HEK293 (cell line): ENCODE results near the gene POLR1G.

Source experiments
- CTCF ChIA-PET: fragments of 350-600 bp; formaldehyde crosslinking; extraction: SDS; loops from one replicate; lab custom pipeline; 2021; ENCODE audit warnings: antibody characterized with exemption; lab: Yijun Ruan, JAX
- POLR2A ChIA-PET: fragments of 300-600 bp; formaldehyde crosslinking; extraction: SDS; loops from one replicate; lab custom pipeline; 2020; ENCODE audit warnings: antibody characterized with exemption, inconsistent platforms; lab: Yijun Ruan, JAX
- H3K27ac ChIP-seq: fragments of 200-500 bp; sonication (Bioruptor generic); 2 replicates; pipeline ENCODE4 v1.5.1; 2014; ENCODE audit warnings: low read depth, low read length, control low read depth, inconsistent platforms; ENCODE audit errors: extremely low read depth
- H3K36me3 ChIP-seq, 2 experiments: fragments of 200-500 bp in 1 of 2; sonication (Bioruptor generic) in 1 of 2; 1 replicate in 1 of 2; 2 replicates in 1 of 2; pipeline ENCODE4 v1.5.1; 2014 to 2017; ENCODE audit warnings: inconsistent platforms in 2 of 2, low read length in 2 of 2; ENCODE audit not compliant: control insufficient read depth in 2 of 2, insufficient read depth in 1 of 2
- H3K4me1 ChIP-seq: fragments of 200-500 bp; sonication (Bioruptor generic); 2 replicates; pipeline ENCODE4 v1.5.1; 2014; ENCODE audit warnings: mild to moderate bottlenecking, low read length, inconsistent platforms; ENCODE audit not compliant: control insufficient read depth, insufficient read depth
- H3K4me3 ChIP-seq: 2 replicates; pipeline ENCODE4 v1.5.1; 2011; ENCODE audit warnings: low read depth, mild to moderate bottlenecking, control low read depth, low read length, moderate library complexity
- H3K9me3 ChIP-seq: fragments of 200-500 bp; sonication (Bioruptor generic); 2 replicates; pipeline ENCODE4 v1.5.1; 2014; ENCODE audit warnings: low read depth, low read length, inconsistent platforms; ENCODE audit not compliant: control insufficient read depth, insufficient read depth
- GLIS1 ChIP-seq: fragments of 450-650 bp; formaldehyde crosslinking; IDR thresholded peaks from 2 replicates; pipeline ENCODE4 v1.5.1; 2016; ENCODE audit warnings: missing biosample characterization, missing genetic modification characterization
- GLIS2 ChIP-seq: fragments of 450-650 bp; formaldehyde crosslinking; IDR thresholded peaks from 2 replicates; pipeline ENCODE4 v1.5.1; 2016; ENCODE audit warnings: missing biosample characterization, missing genetic modification characterization
- KLF1 ChIP-seq: fragments of 450-650 bp; formaldehyde crosslinking; IDR thresholded peaks from 2 replicates; pipeline ENCODE4 v1.5.1; 2016; ENCODE audit warnings: missing biosample characterization, missing genetic modification characterization
- KLF16 ChIP-seq: fragments of 450-650 bp; formaldehyde crosslinking; IDR thresholded peaks from 2 replicates; pipeline ENCODE4 v1.5.1; 2017; ENCODE audit warnings: missing biosample characterization, missing genetic modification characterization
- PRDM1 ChIP-seq: fragments of 450-650 bp; formaldehyde crosslinking; IDR thresholded peaks from 2 replicates; pipeline ENCODE4; 2016; ENCODE audit warnings: missing biosample characterization, missing genetic modification characterization
- REPIN1 ChIP-seq: fragments of 450-650 bp; formaldehyde crosslinking; IDR thresholded peaks from 2 replicates; pipeline ENCODE4 v1.5.1; 2017; ENCODE audit warnings: missing biosample characterization, missing genetic modification characterization, low read depth
- SP7 ChIP-seq: fragments of 450-650 bp; formaldehyde crosslinking; IDR thresholded peaks from 2 replicates; pipeline ENCODE4 v1.5.1; 2016; ENCODE audit warnings: missing biosample characterization, missing genetic modification characterization
- ZBTB48 ChIP-seq: fragments of 450-650 bp; formaldehyde crosslinking; IDR thresholded peaks from 2 replicates; pipeline ENCODE4 v1.5.1; 2016; ENCODE audit warnings: missing biosample characterization, missing genetic modification characterization
- ZFHX2 ChIP-seq: fragments of 450-650 bp; formaldehyde crosslinking; conservative IDR thresholded peaks from 2 replicates; pipeline ENCODE4 v1.5.1; 2016; ENCODE audit warnings: missing biosample characterization, missing genetic modification characterization
- ZNF114 ChIP-seq: fragments of 450-650 bp; formaldehyde crosslinking; IDR thresholded peaks from 2 replicates; pipeline ENCODE4 v1.5.0; 2017; ENCODE audit warnings: missing biosample characterization, missing genetic modification characterization
- ZNF19 ChIP-seq: fragments of 450-650 bp; formaldehyde crosslinking; IDR thresholded peaks from 2 replicates; pipeline ENCODE4; 2016; ENCODE audit warnings: missing biosample characterization, missing genetic modification characterization, low read depth
- ZNF223 ChIP-seq: fragments of 450-650 bp; formaldehyde crosslinking; IDR thresholded peaks from 2 replicates; pipeline ENCODE4 v1.5.1; 2016; ENCODE audit warnings: missing biosample characterization, missing genetic modification characterization
- ZNF311 ChIP-seq: fragments of 450-650 bp; formaldehyde crosslinking; IDR thresholded peaks from 2 replicates; pipeline ENCODE4 v1.5.1; 2017; ENCODE audit warnings: missing biosample characterization, missing genetic modification characterization, borderline replicate concordance
- ZNF335 ChIP-seq: fragments of 450-650 bp; formaldehyde crosslinking; conservative IDR thresholded peaks from 2 replicates; pipeline ENCODE4 v1.5.1; 2016; ENCODE audit warnings: missing biosample characterization, missing genetic modification characterization
- ZNF350 ChIP-seq: fragments of 450-650 bp; formaldehyde crosslinking; IDR thresholded peaks from 2 replicates; pipeline ENCODE4 v1.5.0; 2017; ENCODE audit warnings: missing biosample characterization, mild to moderate bottlenecking, missing genetic modification characterization
- ZNF433 ChIP-seq: fragments of 450-650 bp; formaldehyde crosslinking; IDR thresholded peaks from 2 replicates; pipeline ENCODE4 v1.5.1; 2016; ENCODE audit warnings: missing biosample characterization, missing genetic modification characterization, low read depth
- ZNF561 ChIP-seq: fragments of 450-650 bp; IDR thresholded peaks from 2 replicates; pipeline ENCODE4 v1.5.1; 2018; ENCODE audit warnings: missing biosample characterization, missing genetic modification characterization, borderline replicate concordance
- ZNF600 ChIP-seq: fragments of 450-650 bp; formaldehyde crosslinking; IDR thresholded peaks from 2 replicates; pipeline ENCODE4 v1.5.1; 2016; ENCODE audit warnings: missing biosample characterization, missing genetic modification characterization
- ZNF660 ChIP-seq: fragments of 450-650 bp; IDR thresholded peaks from 2 replicates; pipeline ENCODE4 v1.5.1; 2018; ENCODE audit warnings: missing biosample characterization, mild to moderate bottlenecking, missing genetic modification characterization
- ZNF701 ChIP-seq: fragments of 450-650 bp; formaldehyde crosslinking; IDR thresholded peaks from 2 replicates; pipeline ENCODE4 v1.5.1; 2016; ENCODE audit warnings: missing biosample characterization, missing genetic modification characterization
- ZXDB ChIP-seq: fragments of 450-650 bp; formaldehyde crosslinking; IDR thresholded peaks from 2 replicates; pipeline ENCODE4 v1.5.1; 2016; ENCODE audit warnings: missing biosample characterization, missing genetic modification characterization
- TF ChIP-seq, protein P1 (sequence below): fragments of 450-650 bp; IDR thresholded peaks from 2 replicates; pipeline ENCODE4 v1.5.1; 2018; ENCODE audit warnings: missing biosample characterization, missing genetic modification characterization
- TF ChIP-seq, protein P2 (sequence below): fragments of 450-650 bp; formaldehyde crosslinking; IDR thresholded peaks from 2 replicates; pipeline ENCODE4 v1.5.1; 2016; ENCODE audit warnings: missing biosample characterization, missing genetic modification characterization
- TF ChIP-seq, protein P3 (sequence below): fragments of 450-650 bp; formaldehyde crosslinking; optimal IDR thresholded peaks from 2 replicates; pipeline ENCODE3; 2016; ENCODE audit warnings: missing biosample characterization, mild to moderate bottlenecking, missing genetic modification characterization

POLR1G gene

DNA sequence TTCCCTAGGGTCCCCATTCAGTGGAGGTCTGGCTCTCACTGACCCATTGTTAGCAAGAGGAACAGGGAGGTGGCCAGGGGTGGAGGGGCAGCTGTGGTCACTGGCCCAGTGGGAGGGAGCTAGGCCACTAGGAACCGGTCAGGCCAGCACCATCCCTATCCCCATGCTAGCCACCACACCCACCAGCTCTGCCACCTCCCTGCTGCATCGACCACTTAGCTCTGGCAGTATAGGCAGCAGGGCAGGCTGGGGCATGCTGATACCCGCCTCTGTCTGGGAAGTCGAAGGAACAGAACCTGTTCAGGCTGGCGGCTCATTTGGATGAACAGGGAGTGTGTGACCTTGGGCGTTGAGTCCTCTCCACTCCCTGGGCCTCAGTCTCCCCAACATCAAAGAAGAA lies 6.3 kb upstream of the POLR1G start:
- ChIA-PET POLR2A (interaction anchor here (0.5 kb wide), 1 partner anchor 24 kb away, joined by 4 read pairs; no protein-coding TSS in a partner anchor), CTCF (interaction anchor here (0.7 to 4.6 kb wide), 7 partner anchors 23 to 353 kb away, joined by 3 to 42 read pairs (median 6); partner anchors contain the start of gene FOSB)
- H3K36me3 ChIP-seq: no peaks in the 10 kb centered on the region; a peak in 1 of 3 replicates
- no peak overlapping the region for H3K4me3 ChIP-seq
- 0 out of 2 replicates have a peak, but pooled peaks cover 3% of the 10 kb centered on the region for H3K4me1 ChIP-seq
- H3K27ac ChIP-seq: no peak overlapping the region
- TF ChIP-seq, protein P1, sequence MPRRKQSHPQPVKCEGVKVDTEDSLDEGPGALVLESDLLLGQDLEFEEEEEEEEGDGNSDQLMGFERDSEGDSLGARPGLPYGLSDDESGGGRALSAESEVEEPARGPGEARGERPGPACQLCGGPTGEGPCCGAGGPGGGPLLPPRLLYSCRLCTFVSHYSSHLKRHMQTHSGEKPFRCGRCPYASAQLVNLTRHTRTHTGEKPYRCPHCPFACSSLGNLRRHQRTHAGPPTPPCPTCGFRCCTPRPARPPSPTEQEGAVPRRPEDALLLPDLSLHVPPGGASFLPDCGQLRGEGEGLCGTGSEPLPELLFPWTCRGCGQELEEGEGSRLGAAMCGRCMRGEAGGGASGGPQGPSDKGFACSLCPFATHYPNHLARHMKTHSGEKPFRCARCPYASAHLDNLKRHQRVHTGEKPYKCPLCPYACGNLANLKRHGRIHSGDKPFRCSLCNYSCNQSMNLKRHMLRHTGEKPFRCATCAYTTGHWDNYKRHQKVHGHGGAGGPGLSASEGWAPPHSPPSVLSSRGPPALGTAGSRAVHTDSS (tag by site-specific recombination): no peak
- peak; percentile 32; the same call in 1 of the 2 replicates for TF ChIP-seq KLF1 (tag by site-specific recombination)
- no peaks in the 10 kb centered on the region for H3K9me3 ChIP-seq

DNA sequence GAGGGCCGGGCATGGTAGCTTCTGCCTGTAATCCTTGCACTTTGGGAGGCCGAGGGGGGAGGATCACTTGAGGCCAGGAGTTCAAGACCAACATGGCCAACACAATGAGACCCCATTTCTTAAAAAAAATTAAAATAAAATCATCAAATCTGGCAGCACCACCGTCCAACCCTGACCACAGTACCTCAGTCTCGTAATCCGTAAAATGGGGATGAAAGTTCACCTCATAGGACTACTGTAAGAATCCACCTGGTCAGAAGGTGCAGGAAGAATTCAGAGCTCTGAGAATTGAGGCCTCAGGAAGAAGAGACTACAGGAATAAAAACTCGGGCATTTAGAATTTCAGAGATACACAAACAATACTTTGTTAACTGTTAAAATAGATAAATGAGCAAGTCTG lies 4.6 kb upstream of the POLR1G start:
- Histone ChIP-seq H3K4me1 (0 out of 2 replicates have a peak, but pooled peaks cover 3% of the 10 kb centered on the region), H3K4me3 (no peak overlapping the region), H3K9me3 (no peaks in the 10 kb centered on the region), H3K36me3 (no peaks in the 10 kb centered on the region; a peak in 1 of 3 replicates), H3K27ac (no peak overlapping the region)
- CTCF ChIA-PET: interaction anchor here (0.6 to 4.6 kb wide), 29 partner anchors 8 to 878 kb away, joined by 3 to 42 read pairs (median 5); partner anchors contain the start of genes ERCC1, KLC3 and QPCTL
- POLR2A ChIA-PET: interaction anchor here (0.6 to 2.0 kb wide), 7 partner anchors 21 to 84 kb away, joined by 3 to 6 read pairs (median 3); partner anchors contain the start of genes ERCC1 and FOSB
- TF ChIP-seq ZNF350: no peak

DNA sequence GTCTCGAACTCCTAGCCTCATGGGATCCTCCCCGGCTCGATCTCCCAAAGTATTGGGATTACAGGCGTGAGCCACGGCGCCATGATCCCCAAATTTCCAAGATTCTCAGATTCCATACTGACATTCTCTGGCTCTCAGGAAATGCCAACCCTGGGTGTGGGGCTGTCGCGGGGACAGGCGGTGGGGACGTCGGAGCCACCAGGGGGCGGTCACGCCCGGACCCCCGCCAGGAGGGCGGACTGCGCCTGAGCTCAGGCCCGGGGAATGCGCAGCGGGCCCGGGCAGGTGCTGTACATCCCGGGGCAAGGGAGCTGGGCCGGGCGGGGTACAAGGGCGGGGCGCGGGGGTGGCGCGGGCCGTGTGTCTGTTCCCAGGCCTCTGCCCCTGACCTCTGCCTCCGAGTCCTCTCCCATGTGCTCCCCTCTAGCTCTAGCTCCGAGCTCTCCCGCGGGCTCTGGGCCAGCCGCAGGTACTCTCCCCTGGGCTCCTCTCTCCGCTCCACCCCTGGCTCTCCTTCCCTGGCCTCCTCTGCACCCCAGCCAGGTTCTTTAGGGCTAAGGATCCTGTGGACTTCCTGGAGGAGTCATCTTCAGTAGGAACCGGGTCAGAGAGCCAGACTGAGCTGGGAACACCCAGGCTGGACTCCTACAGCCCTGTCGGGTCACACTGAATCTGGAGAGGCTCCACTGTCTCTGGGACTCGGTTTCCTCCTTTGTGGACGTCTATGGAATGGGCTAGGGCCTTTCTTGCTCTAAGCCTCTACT lies 4.0 kb upstream of the POLR1G start:
- 0 out of 2 replicates have a peak, but pooled peaks cover 6% of the 10 kb centered on the region for H3K4me1 ChIP-seq
- H3K36me3 ChIP-seq: no peaks in the 10 kb centered on the region; a peak in 1 of 3 replicates
- ChIA-PET CTCF (interaction anchor here (0.6 to 4.6 kb wide), 39 partner anchors 9 to 512 kb away, joined by 3 to 42 read pairs (median 5); partner anchors contain the start of genes ERCC1, ERCC2, FBXO46 and KLC3), POLR2A (interaction anchor here (0.5 to 2.0 kb wide), 12 partner anchors 11 to 106 kb away, joined by 3 to 6 read pairs (median 3); partner anchors contain the start of genes ERCC1 and FOSB)
- H3K9me3 ChIP-seq: no peaks in the 10 kb centered on the region
- no peak overlapping the region for H3K4me3 ChIP-seq
- H3K27ac ChIP-seq: no peak overlapping the region
- peak; percentile 83 for TF ChIP-seq GLIS1 (tag by site-specific recombination)
- TF ChIP-seq ZNF114: no peak
- TF ChIP-seq, protein P2, sequence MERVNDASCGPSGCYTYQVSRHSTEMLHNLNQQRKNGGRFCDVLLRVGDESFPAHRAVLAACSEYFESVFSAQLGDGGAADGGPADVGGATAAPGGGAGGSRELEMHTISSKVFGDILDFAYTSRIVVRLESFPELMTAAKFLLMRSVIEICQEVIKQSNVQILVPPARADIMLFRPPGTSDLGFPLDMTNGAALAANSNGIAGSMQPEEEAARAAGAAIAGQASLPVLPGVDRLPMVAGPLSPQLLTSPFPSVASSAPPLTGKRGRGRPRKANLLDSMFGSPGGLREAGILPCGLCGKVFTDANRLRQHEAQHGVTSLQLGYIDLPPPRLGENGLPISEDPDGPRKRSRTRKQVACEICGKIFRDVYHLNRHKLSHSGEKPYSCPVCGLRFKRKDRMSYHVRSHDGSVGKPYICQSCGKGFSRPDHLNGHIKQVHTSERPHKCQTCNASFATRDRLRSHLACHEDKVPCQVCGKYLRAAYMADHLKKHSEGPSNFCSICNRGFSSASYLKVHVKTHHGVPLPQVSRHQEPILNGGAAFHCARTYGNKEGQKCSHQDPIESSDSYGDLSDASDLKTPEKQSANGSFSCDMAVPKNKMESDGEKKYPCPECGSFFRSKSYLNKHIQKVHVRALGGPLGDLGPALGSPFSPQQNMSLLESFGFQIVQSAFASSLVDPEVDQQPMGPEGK (tag by site-specific recombination): peak; percentile 64
- TF ChIP-seq SP7 (tag by site-specific recombination): peak; percentile 53
- TF ChIP-seq PRDM1 (tag by site-specific recombination): no peak
- no peak for TF ChIP-seq ZNF311
- peak; percentile 43; the same call in 1 of the 2 replicates for TF ChIP-seq ZXDB
- peak; percentile 49; the same call in 1 of the 2 replicates for TF ChIP-seq ZNF600 (tag by site-specific recombination)
- TF ChIP-seq REPIN1 (tag by site-specific recombination): 0 out of 2 replicates have a peak, but pooled peaks have one; percentile 10
- TF ChIP-seq ZFHX2 (tag by site-specific recombination): peak; percentile 52; the same call in 1 of the 2 replicates
- TF ChIP-seq, protein P3, sequence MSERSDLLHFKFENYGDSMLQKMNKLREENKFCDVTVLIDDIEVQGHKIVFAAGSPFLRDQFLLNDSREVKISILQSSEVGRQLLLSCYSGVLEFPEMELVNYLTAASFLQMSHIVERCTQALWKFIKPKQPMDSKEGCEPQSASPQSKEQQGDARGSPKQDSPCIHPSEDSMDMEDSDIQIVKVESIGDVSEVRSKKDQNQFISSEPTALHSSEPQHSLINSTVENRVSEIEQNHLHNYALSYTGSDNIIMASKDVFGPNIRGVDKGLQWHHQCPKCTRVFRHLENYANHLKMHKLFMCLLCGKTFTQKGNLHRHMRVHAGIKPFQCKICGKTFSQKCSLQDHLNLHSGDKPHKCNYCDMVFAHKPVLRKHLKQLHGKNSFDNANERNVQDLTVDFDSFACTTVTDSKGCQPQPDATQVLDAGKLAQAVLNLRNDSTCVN (tag by site-specific recombination): peak; percentile 32
- TF ChIP-seq KLF16 (tag by site-specific recombination): no peak
- TF ChIP-seq ZNF701 (tag by site-specific recombination): 0 out of 2 replicates have a peak, but pooled peaks have one; percentile 72
- TF ChIP-seq ZNF335 (tag by site-specific recombination): no peak; the same call in 1 of the 2 replicates
- no peak for TF ChIP-seq ZNF433 (tag by site-specific recombination)
- peak; percentile 77 for TF ChIP-seq ZBTB48 (tag by site-specific recombination)
- TF ChIP-seq ZNF223 (tag by site-specific recombination): no peak
- TF ChIP-seq ZNF561: 0 out of 2 replicates have a peak, but pooled peaks have one; percentile 64
- peak; percentile 73 for TF ChIP-seq ZNF660 (tag by site-specific recombination)
- peak; percentile 81 for TF ChIP-seq GLIS2 (tag by site-specific recombination)
- TF ChIP-seq ZNF19 (tag by site-specific recombination): no peak
